NB4 (cell line): Measurements from ENCODE around the gene HSD3B7.

ENCODE experiments used
- CTCF ChIP-seq: IDR thresholded peaks from one replicate; pipeline ENCODE4 v1.5.1; 2012; ENCODE audit warnings: low read depth, low read length
- MYC ChIP-seq: IDR thresholded peaks from 2 replicates; pipeline ENCODE4 v1.6.1; 2011; ENCODE audit warnings: low read depth, low read length
- POLR2A ChIP-seq: IDR thresholded peaks from 2 replicates; pipeline ENCODE4 v1.6.1; 2011; ENCODE audit warnings: mild to moderate bottlenecking; ENCODE audit not compliant: insufficient read length; ENCODE audit errors: extremely low read depth

GRCh38 chr16:30996324-30996984 is 11.4 kb downstream of the HSD3B7 start:
- TF ChIP-seq CTCF, result no peak
- TF ChIP-seq POLR2A, result no peak
- no peak for TF ChIP-seq MYC
